GM19023 (cell line): ENCODE results near the gene TAPBP.
"Not testable (repeated sequence)": the region's sequence is repeated elsewhere in the genome, so short reads cannot be mapped to it uniquely, and the experiment has no call there.

Experiments
- ATAC-seq: cut with Tn5 transposase; IDR thresholded peaks from one replicate; pipeline ENCODE4 v1.9.1; 2021; ENCODE audit warnings: mild to moderate bottlenecking, moderate library complexity; ENCODE audit not compliant: unreplicated experiment

The TAPBP gene

DNA sequence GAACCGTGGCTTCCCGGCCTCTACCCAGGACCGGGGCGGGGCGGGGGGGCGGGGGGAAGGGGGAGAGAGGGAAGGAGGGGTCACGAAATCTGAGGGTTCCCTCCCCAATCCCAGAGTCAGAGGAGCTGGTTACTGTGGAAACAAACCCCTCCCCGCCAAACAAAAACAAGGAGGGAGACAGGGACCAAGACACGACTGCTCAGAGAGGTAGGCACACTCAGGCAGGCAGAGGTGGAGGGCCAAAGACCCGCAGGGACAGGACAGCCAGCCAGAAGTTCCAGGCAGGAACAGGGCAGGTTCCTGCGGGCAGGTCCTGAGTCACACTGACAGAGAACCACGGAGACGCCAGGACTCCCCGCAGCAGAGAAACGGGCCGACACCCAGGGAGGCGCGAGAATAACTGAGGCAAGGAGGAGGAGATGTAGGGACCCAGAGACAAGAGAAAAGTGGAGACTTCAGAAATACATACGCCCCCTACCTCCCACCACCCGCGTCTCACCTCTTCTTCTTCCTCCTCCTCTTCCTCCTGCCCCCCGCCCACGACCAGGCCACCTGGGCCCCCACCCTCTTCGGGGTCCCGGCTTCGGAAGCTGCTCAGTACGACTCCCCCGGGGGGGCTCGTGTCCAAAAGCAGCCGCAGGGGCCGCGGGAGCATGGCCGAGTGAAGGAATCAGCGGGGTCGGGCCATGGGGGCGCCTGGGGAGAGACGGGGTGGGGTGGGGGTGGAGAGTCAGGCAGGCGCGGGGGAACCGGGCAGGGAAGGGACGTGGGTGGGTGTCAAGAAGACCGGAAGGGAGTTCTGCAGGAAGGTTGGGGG, 15.7 kb downstream of the TAPBP start:
- ATAC-seq = peak; percentile 21

DNA sequence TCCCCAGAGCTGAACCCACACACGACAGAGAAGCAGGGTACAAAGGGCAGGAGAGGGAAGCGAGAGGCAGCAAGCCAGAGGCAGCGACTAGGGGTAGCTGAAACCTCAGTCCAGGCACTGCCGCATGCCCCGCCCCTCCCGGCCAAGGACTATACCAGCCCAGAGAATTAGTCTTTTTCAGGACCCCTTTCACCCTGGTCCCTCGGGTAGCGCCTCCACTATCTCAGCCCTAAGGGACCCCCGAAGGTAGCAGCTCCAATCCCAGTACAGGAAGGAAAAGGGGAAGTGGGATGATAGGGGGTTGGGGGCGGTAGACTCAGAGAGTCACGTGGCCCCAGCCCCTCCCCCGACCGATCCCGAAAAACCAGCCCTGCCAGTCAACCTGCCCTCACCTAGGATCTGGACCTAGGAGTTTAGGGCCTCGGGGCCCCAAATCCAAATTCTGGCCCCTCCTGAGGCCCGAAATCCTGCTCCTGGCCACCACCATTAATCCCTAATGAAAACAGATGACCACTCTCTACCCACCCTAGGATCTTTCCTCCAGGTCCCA, 16.4 kb downstream of the TAPBP start:
- ATAC-seq = no peak

DNA sequence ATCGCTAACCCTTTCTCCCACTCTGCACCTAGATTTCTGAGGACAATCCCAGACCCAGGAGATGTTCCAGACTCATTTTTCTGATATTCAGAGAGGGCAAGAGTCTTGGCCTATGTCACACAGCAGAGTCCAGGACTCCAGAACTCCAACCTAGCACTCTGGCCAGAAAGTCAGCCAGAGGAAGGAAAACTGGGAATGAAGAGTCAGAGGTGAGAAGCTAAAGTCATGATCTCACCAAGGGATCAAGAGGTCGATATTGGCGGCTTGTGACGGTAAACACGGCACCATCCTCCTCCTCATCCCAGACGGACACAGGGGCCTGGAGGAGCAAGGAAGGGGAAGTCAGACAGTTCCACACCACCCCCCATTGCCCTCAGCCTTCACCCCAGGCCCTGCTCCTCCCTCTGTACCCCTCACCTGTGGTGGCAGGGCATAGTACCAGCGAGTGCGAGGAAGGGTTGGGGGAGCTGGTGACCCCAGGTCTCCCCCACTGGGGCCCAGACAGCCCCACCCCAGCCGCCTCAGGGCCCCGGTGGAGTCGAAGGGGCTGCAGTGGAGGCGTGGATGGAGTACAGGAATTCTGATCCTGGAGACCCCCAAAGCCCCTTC, 17.0 kb downstream of the TAPBP start:
- ATAC-seq = no peak

- no peak for ATAC-seq
Measured at GRCh38 chr6:33295621-33296369, 18.1 kb downstream of the TAPBP start.

GRCh38 chr6:33294086-33294823, 19.6 kb downstream of the TAPBP start:
- no peak for ATAC-seq

GRCh38 chr6:33292996-33293682, 20.7 kb downstream of the TAPBP start:
- no peak for ATAC-seq

DNA sequence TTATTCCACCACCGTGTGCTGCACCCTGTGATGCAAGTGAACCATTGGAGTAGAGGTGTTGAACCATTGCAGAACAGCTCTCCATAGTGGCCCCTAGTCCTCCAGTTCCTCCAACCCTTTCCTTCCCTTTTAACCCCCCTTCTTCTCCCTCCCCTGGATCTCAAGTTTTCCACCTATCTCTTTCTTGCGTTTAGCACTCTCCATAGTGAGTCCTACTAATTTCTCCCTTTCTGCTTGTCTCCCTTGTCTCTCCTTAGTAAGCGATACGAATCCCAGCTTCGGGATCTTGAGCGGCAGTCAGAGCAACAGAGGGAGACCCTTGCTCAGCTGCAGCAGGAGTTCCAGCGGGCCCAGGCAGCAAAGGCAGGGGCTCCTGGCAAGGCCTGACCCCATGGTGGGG, 23.4 kb downstream of the TAPBP start:
- ATAC-seq = no peak

GRCh38 chr6:33289784-33290315, 24.0 kb downstream of the TAPBP start:
- no peak for ATAC-seq

DNA sequence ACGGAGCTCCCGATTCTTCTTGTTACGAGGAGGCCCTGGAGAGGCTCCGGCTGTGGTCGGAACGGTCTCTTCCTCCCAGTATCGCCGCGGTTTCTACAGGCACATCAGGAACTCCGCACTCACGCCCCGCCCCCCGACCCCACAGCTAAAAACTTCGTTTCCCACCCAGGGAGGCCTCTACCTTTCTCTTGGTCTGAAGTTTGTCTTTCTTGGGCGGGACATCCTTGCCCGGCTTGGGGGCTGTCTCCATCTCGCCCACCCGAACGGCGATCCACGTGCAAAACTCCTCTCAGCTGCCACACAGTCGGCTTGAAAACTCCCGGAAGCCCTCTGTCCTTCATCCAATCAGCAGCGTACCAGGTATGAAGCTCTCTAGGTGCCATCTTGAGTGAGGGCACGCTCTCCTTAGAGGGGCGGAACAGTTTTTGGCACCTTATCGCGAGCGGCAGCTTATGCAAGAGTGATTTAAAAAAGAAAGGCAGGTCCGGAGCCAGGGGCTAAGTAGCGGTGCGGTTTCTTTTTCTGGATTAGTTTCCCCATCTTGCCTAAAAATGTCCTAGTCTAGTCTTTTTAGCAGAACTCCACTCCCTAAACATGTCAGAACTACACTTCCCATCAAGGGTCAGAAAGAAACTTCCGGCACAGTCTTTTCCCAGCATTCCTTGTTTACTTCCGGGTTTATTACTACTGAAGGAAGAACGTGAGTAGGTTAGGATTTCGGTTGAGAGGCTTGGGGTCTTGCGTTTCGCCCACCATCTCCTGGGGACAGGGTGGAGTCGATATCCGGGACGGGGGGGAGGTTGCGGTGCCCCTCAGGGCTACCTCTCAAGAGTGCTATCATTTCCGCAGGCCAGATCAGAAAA, 24.7 kb downstream of the TAPBP start, which contains the start of the genes PFDN6 and WDR46:
Gene PFDN6, plus strand, starts transcription at position 681 of the 863 bp plus-strand sequence. CDS start 256 bp downstream, outside the sequence.
Gene WDR46, minus strand, starts transcription at position 319 of the 863 bp plus-strand sequence. Its CDS starts 69 bp downstream, at position 250.
- peak; percentile 92 for ATAC-seq

- ATAC-seq = no peak
Measured at GRCh38 chr6:33288141-33288920, 25.5 kb downstream of the TAPBP start.

GRCh38 chr6:33286946-33287914, 26.6 kb downstream of the TAPBP start:
- no peak for ATAC-seq

DNA sequence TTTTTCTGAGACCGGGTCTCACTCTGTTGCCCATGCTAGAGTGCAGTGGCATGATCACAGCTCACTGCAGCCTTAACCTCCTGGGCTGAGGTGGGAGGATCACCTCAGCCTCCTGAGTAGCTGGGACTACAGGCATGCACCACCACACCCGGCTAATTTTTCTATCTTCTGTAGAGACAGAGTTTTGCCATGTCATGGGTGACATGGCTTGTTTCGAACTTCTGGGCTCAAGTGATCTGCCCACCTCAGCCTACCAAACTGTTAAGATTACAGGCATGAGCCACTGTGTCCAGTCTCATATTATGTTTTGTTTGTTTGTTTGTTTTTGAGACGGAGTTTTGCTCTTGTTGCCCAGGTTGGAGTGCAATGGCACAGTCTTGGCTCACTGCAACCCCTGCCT, 28.7 kb downstream of the TAPBP start:
- ATAC-seq = not testable (repeated sequence)

- no peak for ATAC-seq
Measured at GRCh38 chr6:33280539-33280938, 33.3 kb downstream of the TAPBP start.

GRCh38 chr6:33279971-33280511, 33.8 kb downstream of the TAPBP start:
- no peak for ATAC-seq

DNA sequence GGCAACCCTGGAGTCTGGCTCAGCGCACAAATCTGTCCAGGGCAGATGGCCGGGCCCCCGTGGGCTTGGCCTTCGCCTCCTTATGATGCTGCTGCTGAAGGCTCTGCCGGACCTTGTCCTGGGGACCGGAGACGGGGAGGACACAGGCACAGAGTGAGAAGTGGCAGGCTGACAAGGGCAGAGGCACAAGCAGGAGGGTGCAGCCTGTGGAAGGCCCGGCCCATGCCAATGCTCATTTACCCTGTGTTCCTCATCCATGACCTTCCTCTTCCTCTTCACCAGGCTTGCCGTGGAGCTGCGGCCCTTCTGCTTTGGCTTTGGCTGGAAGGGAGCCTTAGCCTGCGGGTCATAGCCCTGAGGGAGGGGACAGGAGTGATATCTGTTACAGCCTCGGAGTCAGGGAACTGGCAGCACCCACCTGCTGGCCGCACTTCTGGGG, 34.6 kb downstream of the TAPBP start:
- no peak for ATAC-seq

DNA sequence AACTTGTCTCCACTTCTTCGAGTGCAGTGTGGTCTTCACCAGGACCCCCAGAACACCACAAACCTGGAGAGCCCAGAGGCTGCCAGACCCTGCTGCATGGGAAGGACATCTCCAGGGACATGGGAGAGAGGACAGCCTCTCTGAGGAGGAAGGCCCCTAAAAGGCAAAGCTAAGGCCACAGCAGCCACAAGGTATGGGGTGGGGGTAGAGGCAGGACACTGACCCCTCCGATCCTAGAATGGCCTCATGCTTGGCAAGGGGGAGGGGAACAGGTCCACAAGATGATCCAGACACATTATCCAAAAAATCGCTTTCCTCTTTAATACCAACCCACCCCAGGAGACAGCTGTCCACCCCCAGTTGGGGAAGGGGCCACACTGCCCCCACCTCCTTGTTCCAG, 35.1 kb downstream of the TAPBP start:
- no peak for ATAC-seq

- no peak for ATAC-seq
Measured at GRCh38 chr6:33278392-33278741, 35.5 kb downstream of the TAPBP start.
